NT2/D1 (cell line): Measurements from ENCODE around the gene CLEC14A.

Experiments
- YY1 ChIP-seq: IDR thresholded peaks from 2 replicates; pipeline ENCODE4 v1.6.1; 2011; ENCODE audit not compliant: insufficient read length, insufficient read depth
- ZNF274 ChIP-seq: IDR thresholded peaks from 2 replicates; pipeline ENCODE4 v1.6.1; 2011; ENCODE audit warnings: mild to moderate bottlenecking, low read depth, low read length

DNA sequence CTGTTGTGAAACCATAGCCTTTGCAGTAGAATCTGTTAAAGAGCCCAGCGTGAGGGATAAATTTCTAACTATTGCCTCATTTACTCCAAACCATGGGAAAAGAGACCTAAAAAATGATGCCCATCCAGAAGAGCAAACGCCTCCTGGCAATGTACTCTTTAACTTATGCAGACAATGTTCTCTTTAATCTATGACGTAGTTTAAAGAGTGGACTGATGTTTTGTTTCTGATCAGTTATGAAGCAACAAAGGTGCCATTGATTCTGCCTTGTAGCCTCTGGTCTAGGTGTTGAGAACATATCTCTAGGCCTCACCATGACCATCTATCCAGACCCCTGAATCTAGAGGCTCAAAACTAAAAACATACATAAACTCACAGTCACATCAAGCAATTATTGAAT, 34.8 kb downstream of the CLEC14A start:
- TF ChIP-seq YY1: no peak
- TF ChIP-seq ZNF274: no peak
